Activated naive CD8-positive, alpha-beta T cell treated with anti-CD3 and anti-CD28 coated beads, Interleukin-2, amount 10 ng/mL, durations not matched to agents 7 days and 5 days (primary cell): ENCODE results near the gene CCDC88B. TPM values are rescaled to one million over a fixed set of nuclear protein-coding genes. Genes with fewer than 3 reads are reported as not detected.
"Not testable (repeated sequence)": the region's sequence is repeated elsewhere in the genome, so short reads cannot be mapped to it uniquely, and the experiment has no call there.

ENCODE experiments used
- ATAC-seq: fragments of 150-1000 bp; cut with Tn5 transposase; one replicate; pipeline ENCODE4 v1.10.0; 2021; ENCODE audit warnings: low read depth, moderate library complexity
- POLR2A ChIA-PET: fragments of 350-600 bp; sonication (Branson Sonifier 250); formaldehyde crosslinking; loops from one replicate; lab custom pipeline; 2021; ENCODE audit warnings: antibody characterized with exemption; lab: Charles Lee
- DNase-seq: peaks from one replicate; pipeline ENCODE4 v3.0.0; 2021
- H3K27ac Mint-ChIP-seq: one replicate; pipeline ENCODE4 v1.8.0; 2022; ENCODE audit warnings: mild to moderate bottlenecking, mixed read lengths
- H3K27me3 Mint-ChIP-seq: one replicate; pipeline ENCODE4 v1.8.0; 2022; ENCODE audit warnings: mild to moderate bottlenecking, moderate library complexity, mixed read lengths
- H3K36me3 Mint-ChIP-seq: one replicate; pipeline ENCODE4 v1.8.0; 2021; ENCODE audit warnings: mild to moderate bottlenecking, mixed read lengths
- H3K4me1 Mint-ChIP-seq: one replicate; pipeline ENCODE4 v1.8.0; 2021; ENCODE audit warnings: mixed read lengths
- H3K4me3 Mint-ChIP-seq: one replicate; pipeline ENCODE4 v1.8.0; 2022; ENCODE audit warnings: mild to moderate bottlenecking, moderate library complexity, mixed read lengths
- H3K9me3 Mint-ChIP-seq: one replicate; pipeline ENCODE4 v1.8.0; 2021; ENCODE audit warnings: mixed read lengths
- total RNA-seq, 2 experiments: library from RNA; stranded (reverse); gene quantifications; one replicate each; pipeline ENCODE4 v1.2.3, GENCODE V29; 2021

Gene CCDC88B
- total RNA-seq, 2 experiments from 2014 or later: 132 to 142 TPM

- Mint-ChIP-seq H3K4me1 (peaks cover 21% of the 10 kb centered on the region), H3K9me3 (no peaks in the 10 kb centered on the region), H3K27ac (peak overlapping the region; percentile 44), H3K27me3 (no peaks in the 10 kb centered on the region), H3K4me3 (no peak overlapping the region), H3K36me3 (peaks cover 6% of the 10 kb centered on the region)
- POLR2A ChIA-PET: interaction anchor here (1.7 kb wide), 1 partner anchor 11 kb away, joined by 7 read pairs; no protein-coding TSS in a partner anchor
- no peak for ATAC-seq
- no peak for DNase-seq
Observed at GRCh38 chr11:64321026-64321425, 19.0 kb upstream of the CCDC88B start.

GRCh38 chr11:64321533-64321932 lies 18.5 kb upstream of the CCDC88B start:
- POLR2A ChIA-PET: interaction anchor here (0.7 to 1.0 kb wide), 2 partner anchors 10 to 445 kb away, joined by 3 to 4 read pairs; no protein-coding TSS in a partner anchor
- H3K27me3 Mint-ChIP-seq: no peaks in the 10 kb centered on the region
- no peak for DNase-seq
- H3K27ac Mint-ChIP-seq: peak overlapping the region; percentile 2
- peaks cover 6% of the 10 kb centered on the region for H3K36me3 Mint-ChIP-seq
- peaks cover 18% of the 10 kb centered on the region for H3K4me1 Mint-ChIP-seq
- no peaks in the 10 kb centered on the region for H3K9me3 Mint-ChIP-seq
- H3K4me3 Mint-ChIP-seq: no peak overlapping the region
- no peak for ATAC-seq

GRCh38 chr11:64322925-64323260 lies 17.1 kb upstream of the CCDC88B start:
- Mint-ChIP-seq H3K27ac (no peak overlapping the region), H3K4me3 (no peak overlapping the region), H3K27me3 (no peaks in the 10 kb centered on the region), H3K36me3 (peaks cover 6% of the 10 kb centered on the region), H3K9me3 (no peaks in the 10 kb centered on the region), H3K4me1 (peaks cover 12% of the 10 kb centered on the region)
- no peak for DNase-seq
- ATAC-seq: no peak
- POLR2A ChIA-PET: interaction anchor here (1.8 kb wide), 2 partner anchors 9 to 16 kb away, joined by 4 read pairs; no protein-coding TSS in a partner anchor

- H3K27ac Mint-ChIP-seq: no peak overlapping the region
- H3K4me1 Mint-ChIP-seq: peaks cover 10% of the 10 kb centered on the region
- peaks cover 6% of the 10 kb centered on the region for H3K36me3 Mint-ChIP-seq
- POLR2A ChIA-PET: interaction anchor here (1.1 to 1.8 kb wide), 3 partner anchors 8 to 17 kb away, joined by 4 to 6 read pairs (median 4); partner anchors contain the start of gene CCDC88B
- no peak for DNase-seq
- no peaks in the 10 kb centered on the region for H3K9me3 Mint-ChIP-seq
- H3K27me3 Mint-ChIP-seq: no peaks in the 10 kb centered on the region
- ATAC-seq: no peak
- no peak overlapping the region for H3K4me3 Mint-ChIP-seq
Observed at GRCh38 chr11:64323373-64323772, 16.6 kb upstream of the CCDC88B start.

GRCh38 chr11:64323984-64324383 lies 16.0 kb upstream of the CCDC88B start:
- H3K36me3 Mint-ChIP-seq, H3K9me3 Mint-ChIP-seq, H3K4me3 Mint-ChIP-seq, ATAC-seq, H3K27me3 Mint-ChIP-seq, H3K4me1 Mint-ChIP-seq, DNase-seq: not testable (repeated sequence)
- POLR2A ChIA-PET: interaction anchor here (1.1 to 1.8 kb wide), 3 partner anchors 8 to 16 kb away, joined by 4 to 6 read pairs (median 4); partner anchors contain the start of gene CCDC88B
- peak overlapping the region; percentile 54 for H3K27ac Mint-ChIP-seq

- no peaks in the 10 kb centered on the region for H3K9me3 Mint-ChIP-seq
Observed at GRCh38 chr11:64324692-64325469, 15.1 kb upstream of the CCDC88B start.

GRCh38 chr11:64327375-64327774 lies 12.6 kb upstream of the CCDC88B start:
- H3K27me3 Mint-ChIP-seq: peaks cover 2% of the 10 kb centered on the region
- peaks cover 10% of the 10 kb centered on the region for H3K4me1 Mint-ChIP-seq
- no peaks in the 10 kb centered on the region for H3K9me3 Mint-ChIP-seq
- no peaks in the 10 kb centered on the region for H3K36me3 Mint-ChIP-seq
- POLR2A ChIA-PET: interaction anchor here (1.2 kb wide), 1 partner anchor 10 kb away, joined by 6 read pairs; the partner anchor contains the start of genes PRDX5 and TRMT112
- ATAC-seq (no peak), DNase-seq (no peak)
- no peak overlapping the region for H3K27ac Mint-ChIP-seq
- H3K4me3 Mint-ChIP-seq: no peak overlapping the region

More at GRCh38 chr11:64324692-64325469, 15.1 kb upstream of the CCDC88B start:
- DNase-seq (no peak), ATAC-seq (no peak)
- Mint-ChIP-seq H3K4me3 (no peak overlapping the region), H3K36me3 (peaks cover 6% of the 10 kb centered on the region), H3K27ac (no peak overlapping the region), H3K27me3 (peaks cover 2% of the 10 kb centered on the region), H3K4me1 (peaks cover 6% of the 10 kb centered on the region)
- POLR2A ChIA-PET: interaction anchor here (0.7 to 1.8 kb wide), 2 partner anchors 14 to 15 kb away, joined by 4 to 5 read pairs; partner anchors contain the start of gene CCDC88B

GRCh38 chr11:64327993-64328392 lies 12.0 kb upstream of the CCDC88B start:
- POLR2A ChIA-PET: interaction anchor here (0.7 to 1.6 kb wide), 3 partner anchors 10 to 30 kb away, joined by 5 to 6 read pairs (median 6); partner anchors contain the start of genes PRDX5 and TRMT112
- no peaks in the 10 kb centered on the region for H3K9me3 Mint-ChIP-seq
- H3K27me3 Mint-ChIP-seq: peaks cover 2% of the 10 kb centered on the region
- no peak for DNase-seq
- H3K27ac Mint-ChIP-seq: no peak overlapping the region
- peaks cover 10% of the 10 kb centered on the region for H3K4me1 Mint-ChIP-seq
- ATAC-seq: no peak
- no peak overlapping the region for H3K4me3 Mint-ChIP-seq
- no peaks in the 10 kb centered on the region for H3K36me3 Mint-ChIP-seq

- POLR2A ChIA-PET: interaction anchor here (0.6 to 3.7 kb wide), 11 partner anchors 8 to 1001 kb away, joined by 3 to 38 read pairs (median 4); partner anchors contain the start of genes CCDC88B, FERMT3, PRDX5 and STIP1
- ATAC-seq (no peak), DNase-seq (no peak)
- peaks cover 17% of the 10 kb centered on the region for H3K4me1 Mint-ChIP-seq
- H3K27me3 Mint-ChIP-seq: peaks cover 2% of the 10 kb centered on the region
- H3K4me3 Mint-ChIP-seq: no peak overlapping the region
- peaks cover 5% of the 10 kb centered on the region for H3K36me3 Mint-ChIP-seq
- H3K9me3 Mint-ChIP-seq: no peaks in the 10 kb centered on the region
- H3K27ac Mint-ChIP-seq: peak overlapping the region; percentile 42
Observed at GRCh38 chr11:64330888-64331287, 9.1 kb upstream of the CCDC88B start.

- ATAC-seq: peak; percentile 93
- peak overlapping the region; percentile 53 for H3K4me3 Mint-ChIP-seq
- H3K9me3 Mint-ChIP-seq: no peaks in the 10 kb centered on the region
- peak overlapping the region; percentile 93 for H3K27ac Mint-ChIP-seq
- peaks cover 17% of the 10 kb centered on the region for H3K4me1 Mint-ChIP-seq
- peak; percentile 80 for DNase-seq
- POLR2A ChIA-PET: interaction anchor here (0.6 to 3.7 kb wide), 18 partner anchors 8 to 1000 kb away, joined by 3 to 38 read pairs (median 4); partner anchors contain the start of genes CCDC88B, FERMT3, PRDX5 and STIP1
- peaks cover 2% of the 10 kb centered on the region for H3K27me3 Mint-ChIP-seq
- H3K36me3 Mint-ChIP-seq: peaks cover 5% of the 10 kb centered on the region
Observed at GRCh38 chr11:64331569-64332371, 8.2 kb upstream of the CCDC88B start.

- Mint-ChIP-seq H3K4me1 (peaks cover 23% of the 10 kb centered on the region), H3K27me3 (peaks cover 2% of the 10 kb centered on the region), H3K36me3 (peaks cover 9% of the 10 kb centered on the region), H3K9me3 (no peaks in the 10 kb centered on the region), H3K27ac (no peak overlapping the region), H3K4me3 (no peak overlapping the region)
- POLR2A ChIA-PET: interaction anchor here (3.7 kb wide), 1 partner anchor 16 kb away, joined by 38 read pairs; the partner anchor contains the start of genes PRDX5 and TRMT112
- ATAC-seq: no peak
- DNase-seq: no peak
Observed at GRCh38 chr11:64333556-64333955, 6.4 kb upstream of the CCDC88B start.

GRCh38 chr11:64334764-64335735 lies 5.0 kb upstream of the CCDC88B start:
- POLR2A ChIA-PET: interaction anchor here (0.6 kb wide), 1 partner anchor 63 kb away, joined by 3 read pairs; no protein-coding TSS in a partner anchor
- no peak for ATAC-seq
- H3K4me1 Mint-ChIP-seq: peaks cover 33% of the 10 kb centered on the region
- H3K27me3 Mint-ChIP-seq: no peaks in the 10 kb centered on the region
- no peaks in the 10 kb centered on the region for H3K9me3 Mint-ChIP-seq
- peaks cover 9% of the 10 kb centered on the region for H3K36me3 Mint-ChIP-seq
- no peak for DNase-seq
- no peak overlapping the region for H3K27ac Mint-ChIP-seq
- no peak overlapping the region for H3K4me3 Mint-ChIP-seq
